IPS-15b (cell line): ENCODE measurements around the gene SLC39A2.
"Not testable (repeated sequence)": the region's sequence is repeated elsewhere in the genome, so short reads cannot be mapped to it uniquely, and the experiment has no call there.

Experiments
- H3K27me3 ChIP-seq: one replicate; pipeline ENCODE4 v1.6.1; 2013; ENCODE audit warnings: low read length; ENCODE audit not compliant: control insufficient read depth, insufficient read depth
- H3K36me3 ChIP-seq: one replicate; pipeline ENCODE4 v1.6.1; 2013; ENCODE audit warnings: low read length; ENCODE audit not compliant: control insufficient read depth, insufficient read depth
- H3K4me1 ChIP-seq: one replicate; pipeline ENCODE4 v1.6.1; 2013; ENCODE audit warnings: mild to moderate bottlenecking, low read length; ENCODE audit not compliant: control insufficient read depth, insufficient read depth
- H3K4me3 ChIP-seq: one replicate; pipeline ENCODE4 v1.5.1; 2013; ENCODE audit warnings: low read depth, low read length
- H3K9ac ChIP-seq: one replicate; pipeline ENCODE4 v1.6.1; 2013; ENCODE audit warnings: low read depth, mild to moderate bottlenecking, low read length
- H3K9me3 ChIP-seq: one replicate; pipeline ENCODE4 v1.6.1; 2013; ENCODE audit warnings: mild to moderate bottlenecking, low read length; ENCODE audit not compliant: control insufficient read depth, insufficient read depth

Gene SLC39A2

DNA sequence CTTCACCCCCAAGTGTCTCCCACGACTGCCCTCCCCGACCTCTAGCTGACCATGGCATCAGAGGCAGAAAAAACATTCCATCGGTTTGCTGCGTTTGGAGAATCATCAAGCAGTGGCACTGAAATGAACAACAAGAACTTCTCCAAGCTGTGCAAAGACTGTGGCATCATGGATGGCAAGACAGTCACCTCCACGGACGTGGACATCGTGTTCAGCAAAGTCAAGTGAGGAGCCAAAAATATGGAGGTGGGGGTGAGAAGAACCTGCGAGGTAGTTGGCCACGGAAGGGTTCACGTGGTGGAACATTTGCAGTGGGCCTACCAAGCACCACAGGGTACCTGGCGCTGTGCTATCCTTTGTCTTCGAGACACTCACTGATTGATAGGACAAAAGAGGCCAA, 31.4 kb downstream of the SLC39A2 start:
- H3K9me3 ChIP-seq = no peaks in the 10 kb centered on the region
- peaks cover 23% of the 10 kb centered on the region for H3K27me3 ChIP-seq
- no peak overlapping the region for H3K9ac ChIP-seq
- peaks cover 12% of the 10 kb centered on the region for H3K4me1 ChIP-seq
- H3K36me3 ChIP-seq = no peaks in the 10 kb centered on the region
- no peak overlapping the region for H3K4me3 ChIP-seq

DNA sequence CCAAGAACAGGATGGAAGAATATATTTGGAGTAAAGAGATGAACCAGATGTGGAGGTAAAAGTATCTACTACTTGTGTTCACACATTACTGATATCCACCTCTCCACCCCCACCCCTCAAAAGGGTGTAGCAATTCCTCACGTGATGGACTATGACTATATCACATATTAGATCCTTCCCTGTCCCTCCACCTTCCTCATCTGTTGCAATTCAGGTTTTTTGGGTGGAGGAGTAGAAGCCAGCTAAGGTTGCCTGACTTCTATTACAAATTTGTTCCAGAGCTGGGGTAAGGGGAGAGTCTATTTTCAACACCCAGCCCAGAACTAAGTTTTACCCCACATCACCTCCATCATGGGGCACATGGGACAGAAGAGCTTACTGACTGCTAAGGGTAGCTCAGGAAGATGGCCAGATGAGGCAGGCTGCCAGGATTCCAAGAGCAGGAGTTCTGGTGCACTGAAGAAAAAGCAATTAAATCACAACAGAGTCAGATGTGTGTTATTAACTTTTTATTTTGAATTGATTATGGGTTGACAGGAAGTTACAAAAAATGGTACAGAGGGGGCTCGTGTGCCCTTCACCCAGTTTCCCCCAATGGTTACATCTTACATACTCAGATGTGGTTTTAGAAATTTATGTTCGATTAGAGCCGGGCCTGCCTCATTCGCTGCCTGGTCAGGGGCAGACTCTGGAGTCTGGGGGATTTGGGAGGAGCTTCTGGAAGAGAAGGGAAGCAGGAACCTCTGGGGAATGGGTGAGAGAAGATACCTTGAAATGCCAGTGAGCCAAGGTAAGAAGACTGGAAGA, 33.4 kb downstream of the SLC39A2 start:
- H3K4me3 ChIP-seq = no peak overlapping the region
- H3K4me1 ChIP-seq = peaks cover under 1% of the 10 kb centered on the region
- no peak overlapping the region for H3K9ac ChIP-seq
- no peaks in the 10 kb centered on the region for H3K36me3 ChIP-seq
- H3K27me3 ChIP-seq = peaks cover 15% of the 10 kb centered on the region
- H3K9me3 ChIP-seq = no peaks in the 10 kb centered on the region

DNA sequence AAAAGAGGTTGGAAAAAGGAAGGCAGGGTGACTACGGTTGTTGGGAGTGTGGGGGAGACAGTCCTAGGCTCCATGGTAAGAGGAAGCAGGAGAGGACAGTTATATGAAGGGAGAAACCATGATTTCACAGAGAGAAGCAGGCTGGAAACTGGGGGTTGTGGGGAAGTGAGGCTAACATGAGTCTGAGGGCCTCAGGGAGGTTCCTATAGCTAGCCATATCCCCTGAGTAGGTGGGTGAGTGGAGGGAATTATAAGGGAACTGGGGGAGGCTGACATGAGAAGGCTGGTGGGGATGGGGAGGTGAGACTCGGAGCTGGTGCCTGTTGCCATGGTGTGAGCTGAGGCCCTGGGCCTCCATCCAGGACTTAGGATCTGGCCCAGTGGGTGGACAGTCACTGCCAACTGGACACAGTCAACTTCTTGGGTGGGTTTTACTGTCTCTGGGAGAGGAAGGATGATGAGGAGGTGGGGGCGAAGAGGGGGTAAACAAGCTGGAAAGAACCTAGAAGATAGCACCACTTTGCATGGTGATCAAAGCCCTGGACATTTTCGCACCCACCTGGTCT, 34.1 kb downstream of the SLC39A2 start:
- Histone ChIP-seq H3K4me3 (no peak overlapping the region), H3K4me1 (no peaks in the 10 kb centered on the region), H3K9ac (no peak overlapping the region), H3K9me3 (no peaks in the 10 kb centered on the region), H3K27me3 (peaks cover 10% of the 10 kb centered on the region), H3K36me3 (no peaks in the 10 kb centered on the region)

DNA sequence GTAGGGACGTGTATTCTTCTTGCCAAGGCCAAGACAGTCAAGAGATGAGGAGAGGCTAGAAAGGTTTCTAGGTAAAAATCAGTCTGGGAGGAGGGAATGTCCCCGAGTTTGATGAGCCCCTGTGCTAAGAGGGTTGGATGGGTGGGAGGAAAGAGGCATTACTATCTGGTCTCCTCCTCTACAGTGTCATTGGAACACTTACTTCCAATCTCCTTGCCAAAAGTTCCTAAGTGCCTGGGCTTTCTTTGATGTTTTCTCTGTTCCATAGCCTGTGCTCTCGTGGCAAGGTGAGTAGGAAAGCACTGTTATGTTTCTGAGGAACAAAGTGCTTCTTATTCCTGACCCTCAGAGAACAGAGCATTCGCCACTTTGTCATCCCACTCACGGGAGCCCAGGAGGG, 35.6 kb downstream of the SLC39A2 start, which contains the start of gene RNASE13:
RNASE13 (minus strand) TSS at position 101 of the 400 bp plus-strand sequence. CDS start 519 bp downstream, outside the sequence.
- H3K9me3 ChIP-seq = no peaks in the 10 kb centered on the region
- H3K9ac ChIP-seq = no peak within 1 kb of the TSS
- peaks cover 11% of the 10 kb centered on the region for H3K4me1 ChIP-seq
- no peak within 1 kb of the TSS for H3K4me3 ChIP-seq
- H3K36me3 ChIP-seq = no peaks in the 10 kb centered on the region
- H3K27me3 ChIP-seq = peaks cover 10% of the 10 kb centered on the region

DNA sequence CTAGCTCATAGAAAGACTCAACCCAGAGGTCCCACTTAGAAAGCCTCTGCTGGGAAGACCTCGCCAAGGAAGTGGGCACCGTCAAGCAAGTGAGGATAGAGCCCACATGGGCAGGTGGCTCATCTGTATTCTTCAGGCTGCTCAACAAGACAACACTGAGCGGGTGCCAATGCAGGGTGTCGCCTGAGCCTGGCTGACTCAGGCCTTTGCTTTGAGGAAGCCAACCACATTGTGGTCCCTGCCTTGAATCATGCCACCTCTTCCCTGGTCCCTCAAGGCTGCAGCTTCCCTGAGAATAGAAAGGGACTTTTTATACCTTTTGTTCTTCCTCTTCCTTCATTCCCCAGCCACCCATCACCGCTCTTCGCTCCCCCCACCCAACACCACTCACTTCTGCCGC, 37.7 kb downstream of the SLC39A2 start:
- Histone ChIP-seq H3K36me3 (no peaks in the 10 kb centered on the region), H3K4me1 (peaks cover 13% of the 10 kb centered on the region), H3K4me3 (no peak overlapping the region), H3K9me3 (no peaks in the 10 kb centered on the region), H3K9ac (no peak overlapping the region), H3K27me3 (peaks cover 5% of the 10 kb centered on the region)

DNA sequence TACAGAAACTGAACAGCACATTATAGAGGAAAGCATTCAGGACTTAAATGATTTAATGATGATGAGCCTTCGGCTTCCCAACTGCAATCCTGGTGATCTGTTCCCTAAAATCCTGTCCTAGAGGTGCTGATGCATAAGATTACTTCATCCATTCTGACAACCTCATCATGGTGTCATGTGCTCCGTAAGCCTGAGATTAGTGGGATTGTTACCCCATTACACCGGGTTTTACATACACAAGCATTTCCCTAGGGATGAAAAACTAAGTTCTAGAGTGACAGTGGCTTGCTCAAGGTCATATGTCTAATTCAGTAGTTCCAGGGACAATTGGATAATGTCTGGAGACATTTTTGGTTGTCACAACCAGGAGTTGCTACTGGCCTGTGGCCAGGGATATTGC, 38.1 kb downstream of the SLC39A2 start:
- Histone ChIP-seq H3K36me3 (no peaks in the 10 kb centered on the region), H3K27me3 (peaks cover 5% of the 10 kb centered on the region)

DNA sequence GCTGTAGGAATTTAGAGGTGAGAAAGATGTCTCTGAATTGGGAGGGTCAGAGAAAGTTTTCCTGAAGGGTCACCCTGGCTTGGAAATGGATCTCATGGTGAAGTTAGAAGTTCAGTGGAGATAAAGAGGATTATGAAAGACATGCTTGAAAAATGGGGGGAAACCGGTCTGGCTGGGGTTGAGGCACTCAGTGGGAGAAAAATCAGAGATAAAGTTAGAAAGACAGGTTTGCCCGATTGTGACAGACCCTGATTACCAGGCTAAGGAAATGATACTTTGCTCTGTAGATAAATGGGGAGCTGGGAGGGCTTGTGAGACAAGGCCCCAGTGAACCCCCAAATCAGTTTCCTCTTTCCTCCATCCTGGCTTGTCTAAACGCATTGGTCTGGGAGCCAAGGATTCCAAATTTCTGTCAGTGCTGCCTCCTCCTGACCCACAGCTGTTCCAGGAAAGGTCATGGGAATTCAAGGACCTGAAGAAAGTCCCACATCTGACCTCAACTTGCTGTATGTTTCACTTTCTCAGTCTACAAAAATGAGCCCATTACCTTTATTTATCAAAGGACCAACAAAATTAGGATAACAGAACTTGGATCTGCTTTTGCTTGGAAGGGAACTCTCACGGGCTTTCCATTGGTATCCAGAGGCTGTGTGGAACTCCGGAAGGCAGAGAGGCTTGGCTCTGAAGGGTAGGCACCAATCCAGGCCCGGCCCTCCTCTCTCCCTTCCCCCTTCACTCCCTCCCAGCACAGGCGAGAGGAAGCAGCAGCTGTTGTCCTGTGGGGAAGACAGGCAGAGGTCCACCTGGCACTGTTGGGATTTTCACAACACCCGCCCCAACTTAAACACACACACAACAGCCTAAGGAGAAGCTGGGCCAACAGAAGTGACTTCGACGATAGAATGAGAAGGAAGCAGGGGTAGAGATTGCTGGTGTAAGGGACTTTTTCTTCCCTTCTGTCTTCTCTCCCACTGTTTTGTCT, 39.6 kb downstream of the SLC39A2 start:
- Histone ChIP-seq H3K4me3 (no peak overlapping the region), H3K4me1 (peaks cover 13% of the 10 kb centered on the region), H3K27me3 (no peaks in the 10 kb centered on the region), H3K9ac (no peak overlapping the region), H3K36me3 (no peaks in the 10 kb centered on the region), H3K9me3 (no peaks in the 10 kb centered on the region)

More for the DNA sequence above, 38.1 kb downstream of the SLC39A2 start:
- no peaks in the 10 kb centered on the region for H3K9me3 ChIP-seq
- H3K9ac ChIP-seq = no peak overlapping the region
- peaks cover 13% of the 10 kb centered on the region for H3K4me1 ChIP-seq
- H3K4me3 ChIP-seq = no peak overlapping the region

DNA sequence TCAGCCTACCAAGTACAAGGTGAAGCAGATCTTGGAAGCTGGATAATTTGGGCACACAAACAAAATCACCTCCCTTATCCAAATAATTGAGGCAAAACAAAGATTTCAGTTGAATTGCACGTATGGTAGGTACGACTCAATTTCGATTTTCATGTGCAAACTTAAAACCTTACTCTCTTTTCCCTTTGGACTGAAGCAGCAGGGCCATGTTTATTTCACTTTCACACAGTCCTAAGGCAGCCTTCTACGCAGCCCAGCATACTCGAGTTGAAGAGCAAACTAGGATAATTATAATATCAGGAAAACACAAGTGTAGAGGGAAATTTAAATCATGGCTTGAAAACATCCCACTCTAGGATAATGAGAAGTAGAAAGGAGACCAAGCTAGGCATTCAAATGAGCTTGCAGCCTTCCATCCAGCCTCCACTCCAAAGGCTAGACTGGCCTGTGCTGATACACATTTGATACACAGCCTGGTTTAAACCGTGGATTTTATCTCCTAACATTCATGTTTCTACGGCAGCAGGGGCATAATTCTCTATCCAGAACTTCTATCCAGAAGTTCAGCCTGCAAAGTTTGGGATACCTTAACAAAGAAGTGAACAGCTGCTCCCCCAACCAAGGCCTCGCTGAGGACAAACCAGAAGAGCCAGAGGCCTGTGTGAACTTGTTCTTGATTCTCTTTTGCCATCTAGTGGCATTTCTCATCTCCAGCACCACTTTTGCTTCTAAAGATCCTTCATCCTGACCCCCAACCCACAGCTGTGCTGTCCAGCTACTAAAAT, 40.7 kb downstream of the SLC39A2 start:
- Histone ChIP-seq H3K9me3 (no peaks in the 10 kb centered on the region), H3K9ac (no peak overlapping the region), H3K27me3 (no peaks in the 10 kb centered on the region), H3K4me1 (peaks cover 13% of the 10 kb centered on the region), H3K4me3 (no peak overlapping the region), H3K36me3 (no peaks in the 10 kb centered on the region)

DNA sequence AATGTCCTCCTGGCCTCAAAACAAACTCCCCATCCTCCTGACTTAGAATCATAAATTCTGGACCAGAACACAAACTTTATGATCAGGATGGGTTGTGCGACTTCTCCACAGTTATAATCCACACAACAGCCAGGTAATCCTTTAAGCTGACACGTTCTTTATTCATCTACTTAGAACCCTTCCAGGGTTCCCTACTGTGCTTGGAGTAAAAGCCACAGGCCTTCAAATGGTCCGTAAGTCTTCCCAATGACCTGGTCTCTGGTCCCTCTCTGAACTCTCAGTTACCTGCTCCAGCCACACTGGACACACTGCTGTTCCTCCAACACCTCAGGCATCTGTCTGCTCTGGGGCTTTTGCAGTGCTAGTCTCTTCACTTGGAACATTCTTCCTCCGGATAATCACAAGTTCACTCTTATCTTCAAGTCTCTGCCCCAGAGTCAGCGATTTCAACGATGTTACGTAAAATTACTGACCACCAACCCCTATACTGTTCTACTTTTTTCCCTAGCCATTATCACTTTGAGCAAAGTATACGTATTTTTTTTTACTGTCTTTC, 41.4 kb downstream of the SLC39A2 start:
- H3K4me3 ChIP-seq = no peak overlapping the region
- H3K27me3 ChIP-seq = no peaks in the 10 kb centered on the region
- peaks cover 13% of the 10 kb centered on the region for H3K4me1 ChIP-seq
- no peaks in the 10 kb centered on the region for H3K9me3 ChIP-seq
- no peak overlapping the region for H3K9ac ChIP-seq
- H3K36me3 ChIP-seq = no peaks in the 10 kb centered on the region

DNA sequence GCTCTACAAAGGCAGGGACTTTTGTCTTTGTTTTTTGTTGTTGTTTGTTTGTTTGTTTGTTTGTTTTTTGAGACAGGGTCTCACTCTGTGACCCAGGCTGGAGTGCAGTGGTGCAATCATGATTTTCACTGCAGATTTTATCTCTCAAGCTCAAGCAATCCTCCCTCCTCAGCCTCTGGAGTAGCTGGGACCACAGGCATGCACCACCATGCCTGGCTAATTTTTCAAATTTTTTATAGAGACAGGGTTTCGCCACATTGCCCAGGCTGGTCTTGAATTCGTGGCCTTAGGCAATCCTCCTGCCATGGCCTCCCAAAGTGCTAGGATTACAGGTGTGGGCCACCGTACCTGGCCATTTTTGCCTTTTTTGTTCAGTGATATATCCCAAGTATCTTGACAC, 41.8 kb downstream of the SLC39A2 start:
- not testable (repeated sequence) for H3K9ac ChIP-seq, H3K9me3 ChIP-seq, H3K4me3 ChIP-seq, H3K36me3 ChIP-seq, H3K27me3 ChIP-seq
- H3K4me1 ChIP-seq = peaks cover 13% of the 10 kb centered on the region
